Liver (tissue), 9 donors: ENCODE results near the gene IGF2BP2. TPM values are rescaled to one million over a fixed set of nuclear protein-coding genes. Genes with fewer than 3 reads are reported as not detected.
"Not testable (repeated sequence)": the region's sequence is repeated elsewhere in the genome, so short reads cannot be mapped to it uniquely, and the experiment has no call there.

ENCODE experiments used
- DNase-seq: peaks from one replicate; pipeline ENCODE4 v3.0.0-alpha.2; 2017; ENCODE audit warnings: low spot score
- H3K27ac ChIP-seq, 2 donors: one replicate each; pipeline ENCODE4 v1.7.0; 2013; ENCODE audit warnings: inconsistent platforms in 2 of 2, low read length in 2 of 2, control low read depth in 1 of 2, low read depth in 1 of 2, mild to moderate bottlenecking in 1 of 2
- H3K27me3 ChIP-seq, 4 donors: one replicate each; pipeline versions ENCODE4 v1.6.1 to v1.7.0; 2013; ENCODE audit warnings: low read length in 3 of 4, inconsistent platforms in 1 of 4, mild to moderate bottlenecking in 1 of 4, moderate library complexity in 1 of 4; ENCODE audit not compliant: control insufficient read depth in 4 of 4, insufficient read depth in 4 of 4
- H3K36me3 ChIP-seq, 4 donors: one replicate each; pipeline versions ENCODE4 v1.6.1 to v1.7.0; 2013; ENCODE audit warnings: low read length in 3 of 4, mild to moderate bottlenecking in 3 of 4, low read depth in 1 of 4, moderate library complexity in 1 of 4; ENCODE audit not compliant: control insufficient read depth in 4 of 4, insufficient read depth in 3 of 4
- H3K4me1 ChIP-seq, 4 donors: one replicate each; pipeline versions ENCODE4 v1.6.1 to v1.7.0; 2013; ENCODE audit warnings: low read length in 3 of 4, mild to moderate bottlenecking in 3 of 4, moderate library complexity in 1 of 4; ENCODE audit not compliant: control insufficient read depth in 4 of 4, insufficient read depth in 4 of 4
- H3K4me3 ChIP-seq, 3 donors: one replicate each; pipeline versions ENCODE4 v1.6.1 to v1.7.0; 2013; ENCODE audit warnings: low read length in 3 of 3, control low read depth in 1 of 3, low read depth in 1 of 3, mild to moderate bottlenecking in 1 of 3
- H3K9ac ChIP-seq, 2 donors: one replicate each; pipeline ENCODE4 v1.7.0; 2013; ENCODE audit warnings: low read length in 2 of 2, mild to moderate bottlenecking in 2 of 2, moderate library complexity in 2 of 2, control low read depth in 1 of 2, low read depth in 1 of 2
- H3K9me3 ChIP-seq, 4 donors: one replicate each; pipeline versions ENCODE4 v1.6.1 to v1.7.0; 2013; ENCODE audit warnings: low read length in 3 of 4; ENCODE audit not compliant: control insufficient read depth in 4 of 4
- FOXA1 ChIP-seq: IDR thresholded peaks from 2 replicates; pipeline ENCODE4 v1.6.1; 2016; ENCODE audit warnings: antibody characterized with exemption
- FOXA2 ChIP-seq: IDR thresholded peaks from 2 replicates; pipeline ENCODE4 v1.6.1; 2016; ENCODE audit warnings: antibody characterized with exemption
- GABPA ChIP-seq, 2 donors: IDR thresholded peaks in 1 of 2; conservative IDR thresholded peaks in 1 of 2; 2 replicates each; pipeline ENCODE4 v1.6.1; 2016; ENCODE audit warnings: antibody characterized with exemption in 2 of 2, mild to moderate bottlenecking in 1 of 2, moderate library complexity in 1 of 2
- HNF4A ChIP-seq, 2 donors: conservative IDR thresholded peaks; 2 replicates each; pipeline ENCODE4 v1.6.1; 2016; ENCODE audit warnings: antibody characterized with exemption in 2 of 2, mild to moderate bottlenecking in 2 of 2
- HNF4G ChIP-seq: IDR thresholded peaks from 2 replicates; pipeline ENCODE4 v1.6.1; 2016; ENCODE audit warnings: antibody characterized with exemption
- JUND ChIP-seq, 2 donors: IDR thresholded peaks; 2 replicates each; pipeline ENCODE4 v1.6.1; 2016; ENCODE audit warnings: antibody characterized with exemption in 2 of 2
- RAD21 ChIP-seq, 2 donors: IDR thresholded peaks; 2 replicates each; pipeline ENCODE4 v1.6.1; 2016; ENCODE audit warnings: antibody characterized with exemption in 2 of 2, mild to moderate bottlenecking in 2 of 2
- RXRA ChIP-seq, 2 donors: IDR thresholded peaks; 2 replicates each; pipeline ENCODE4 v1.6.1; 2017 to 2018; ENCODE audit warnings: antibody characterized with exemption in 2 of 2, mild to moderate bottlenecking in 1 of 2
- TAF1 ChIP-seq: conservative IDR thresholded peaks from 2 replicates; pipeline ENCODE4 v1.6.1; 2016; ENCODE audit warnings: antibody characterized with exemption, mild to moderate bottlenecking
- WGBS: extraction: QIAGEN DNeasy Blood & Tissue Kit; methylation state at CpG from one replicate; pipeline ENCODE4 v1.1.7; 2013; 5-methylcytosine and 5-hydroxymethylcytosine counted together
- polyA plus RNA-seq, 2 donors: library from polyadenylated mRNA; stranded (reverse) in 1 of 2; unstranded in 1 of 2; fragments of 200-250 nt in 1 of 2; fragments of >200 nt in 1 of 2; fragmentation: Nextera tagmentation in 1 of 2; extraction: Ambion mirVana in 1 of 2; gene quantifications; one replicate each; pipeline versions ENCODE4 v1.2.1 to v1.2.3, GENCODE V29; 2013 to 2015
- total RNA-seq, 2 donors: library from RNA; depleted of rRNA; stranded (reverse); fragments of >200 nt; gene quantifications; one replicate each; pipeline ENCODE4 v1.2.3, GENCODE V29; 2014
- TF ChIP-seq, protein P1 (sequence below): IDR thresholded peaks from 2 replicates; pipeline ENCODE4 v1.6.1; 2016; ENCODE audit warnings: antibody characterized with exemption
- TF ChIP-seq, protein P2 (sequence below): IDR thresholded peaks from 2 replicates; pipeline ENCODE4 v1.6.1; 2016; ENCODE audit warnings: antibody characterized with exemption
- TF ChIP-seq, protein P3 (sequence below): IDR thresholded peaks from 2 replicates; pipeline ENCODE4 v1.6.1; 2016; ENCODE audit warnings: antibody characterized with exemption, mild to moderate bottlenecking
- TF ChIP-seq, protein P4 (sequence below): fragments of 150-350 bp; IDR thresholded peaks from 2 replicates; pipeline ENCODE4 v1.5.1; 2017; ENCODE audit warnings: improper control_type of control experiment, low read depth, low read length; ENCODE audit not compliant: missing input control
- donor health status: healthy.
- donor health status: healthy.
- donor health status: healthy.
- donor health status: healthy.
- donor health status: healthy.

IGF2BP2 gene
- total and polyA plus RNA-seq, 4 donors: 0.67 to 35.0 (median 1.7) TPM

DNA sequence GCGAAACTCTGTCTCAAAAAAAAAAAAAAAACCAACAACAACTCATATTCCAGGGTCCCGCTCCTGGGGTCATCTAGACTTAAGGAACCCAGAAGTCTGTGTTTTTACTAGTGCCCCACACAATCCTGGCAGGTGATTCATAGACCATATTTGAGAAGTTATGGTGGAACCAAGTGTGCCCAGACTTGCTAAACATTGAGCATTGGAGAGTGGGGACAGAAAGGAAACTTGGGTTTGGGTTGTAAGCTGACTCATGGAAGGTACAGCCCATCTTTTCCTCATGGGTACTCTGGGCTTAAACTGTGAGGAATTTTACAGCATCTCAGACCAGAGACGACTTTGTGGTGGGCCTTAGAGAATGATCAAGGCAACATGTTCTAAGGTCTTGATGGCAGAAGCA, 18.3 kb upstream of the IGF2BP2 start (continued):
- TF ChIP-seq JUND (IDR thresholded peaks at IDR 0.05) (no peak), HNF4G (no peak), FOXA1 (no peak), FOXA2 (no peak)

DNA sequence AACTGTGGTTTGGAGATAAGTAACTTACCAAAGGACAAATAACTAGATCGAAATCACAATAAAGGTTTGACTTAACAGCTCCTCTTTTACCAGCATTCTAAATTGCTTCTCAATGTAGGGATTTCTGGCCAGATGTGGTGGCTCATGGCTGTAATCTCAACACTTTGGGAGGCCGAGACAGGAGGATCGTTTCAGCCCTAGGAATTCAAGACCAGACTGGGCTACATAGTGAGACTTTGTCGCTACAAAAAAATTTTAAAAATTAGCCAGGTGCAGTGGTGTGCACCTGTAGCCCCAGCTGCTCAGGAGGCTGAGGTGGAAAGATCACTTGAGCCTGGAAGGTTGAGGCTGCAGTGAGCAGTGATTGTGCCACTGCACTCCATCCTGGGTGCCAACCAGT, 17.4 kb upstream of the IGF2BP2 start:
- 83% methylated on average over 4 of the region's 4 CpGs for WGBS
- Histone ChIP-seq H3K36me3 (no peaks in the 10 kb centered on the region), H3K9ac (no peak overlapping the region), H3K4me3 (no peak overlapping the region), H3K27ac (no peak overlapping the region), H3K4me1 (no peaks in the 10 kb centered on the region), H3K27me3 (no peaks in the 10 kb centered on the region), H3K9me3 (no peaks in the 10 kb centered on the region)
- TF ChIP-seq, protein P1, sequence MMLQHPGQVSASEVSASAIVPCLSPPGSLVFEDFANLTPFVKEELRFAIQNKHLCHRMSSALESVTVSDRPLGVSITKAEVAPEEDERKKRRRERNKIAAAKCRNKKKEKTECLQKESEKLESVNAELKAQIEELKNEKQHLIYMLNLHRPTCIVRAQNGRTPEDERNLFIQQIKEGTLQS: no peak
- TF ChIP-seq, protein P2, sequence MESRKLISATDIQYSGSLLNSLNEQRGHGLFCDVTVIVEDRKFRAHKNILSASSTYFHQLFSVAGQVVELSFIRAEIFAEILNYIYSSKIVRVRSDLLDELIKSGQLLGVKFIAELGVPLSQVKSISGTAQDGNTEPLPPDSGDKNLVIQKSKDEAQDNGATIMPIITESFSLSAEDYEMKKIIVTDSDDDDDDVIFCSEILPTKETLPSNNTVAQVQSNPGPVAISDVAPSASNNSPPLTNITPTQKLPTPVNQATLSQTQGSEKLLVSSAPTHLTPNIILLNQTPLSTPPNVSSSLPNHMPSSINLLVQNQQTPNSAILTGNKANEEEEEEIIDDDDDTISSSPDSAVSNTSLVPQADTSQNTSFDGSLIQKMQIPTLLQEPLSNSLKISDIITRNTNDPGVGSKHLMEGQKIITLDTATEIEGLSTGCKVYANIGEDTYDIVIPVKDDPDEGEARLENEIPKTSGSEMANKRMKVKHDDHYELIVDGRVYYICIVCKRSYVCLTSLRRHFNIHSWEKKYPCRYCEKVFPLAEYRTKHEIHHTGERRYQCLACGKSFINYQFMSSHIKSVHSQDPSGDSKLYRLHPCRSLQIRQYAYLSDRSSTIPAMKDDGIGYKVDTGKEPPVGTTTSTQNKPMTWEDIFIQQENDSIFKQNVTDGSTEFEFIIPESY: no peak
- TF ChIP-seq TAF1 (no peak), GABPA (IDR thresholded peaks at IDR 0.05 in 1 of 2, conservative IDR thresholded peaks at IDR 0.05 in 1 of 2) (no peak), JUND (IDR thresholded peaks at IDR 0.05) (no peak), RAD21 (IDR thresholded peaks at IDR 0.05) (no peak), HNF4A (conservative IDR thresholded peaks at IDR 0.05) (no peak), FOXA2 (no peak), RXRA (IDR thresholded peaks at IDR 0.05) (no peak), HNF4G (no peak)
- TF ChIP-seq, protein P3, sequence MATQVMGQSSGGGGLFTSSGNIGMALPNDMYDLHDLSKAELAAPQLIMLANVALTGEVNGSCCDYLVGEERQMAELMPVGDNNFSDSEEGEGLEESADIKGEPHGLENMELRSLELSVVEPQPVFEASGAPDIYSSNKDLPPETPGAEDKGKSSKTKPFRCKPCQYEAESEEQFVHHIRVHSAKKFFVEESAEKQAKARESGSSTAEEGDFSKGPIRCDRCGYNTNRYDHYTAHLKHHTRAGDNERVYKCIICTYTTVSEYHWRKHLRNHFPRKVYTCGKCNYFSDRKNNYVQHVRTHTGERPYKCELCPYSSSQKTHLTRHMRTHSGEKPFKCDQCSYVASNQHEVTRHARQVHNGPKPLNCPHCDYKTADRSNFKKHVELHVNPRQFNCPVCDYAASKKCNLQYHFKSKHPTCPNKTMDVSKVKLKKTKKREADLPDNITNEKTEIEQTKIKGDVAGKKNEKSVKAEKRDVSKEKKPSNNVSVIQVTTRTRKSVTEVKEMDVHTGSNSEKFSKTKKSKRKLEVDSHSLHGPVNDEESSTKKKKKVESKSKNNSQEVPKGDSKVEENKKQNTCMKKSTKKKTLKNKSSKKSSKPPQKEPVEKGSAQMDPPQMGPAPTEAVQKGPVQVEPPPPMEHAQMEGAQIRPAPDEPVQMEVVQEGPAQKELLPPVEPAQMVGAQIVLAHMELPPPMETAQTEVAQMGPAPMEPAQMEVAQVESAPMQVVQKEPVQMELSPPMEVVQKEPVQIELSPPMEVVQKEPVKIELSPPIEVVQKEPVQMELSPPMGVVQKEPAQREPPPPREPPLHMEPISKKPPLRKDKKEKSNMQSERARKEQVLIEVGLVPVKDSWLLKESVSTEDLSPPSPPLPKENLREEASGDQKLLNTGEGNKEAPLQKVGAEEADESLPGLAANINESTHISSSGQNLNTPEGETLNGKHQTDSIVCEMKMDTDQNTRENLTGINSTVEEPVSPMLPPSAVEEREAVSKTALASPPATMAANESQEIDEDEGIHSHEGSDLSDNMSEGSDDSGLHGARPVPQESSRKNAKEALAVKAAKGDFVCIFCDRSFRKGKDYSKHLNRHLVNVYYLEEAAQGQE: no peak
- TF ChIP-seq, protein P4, sequence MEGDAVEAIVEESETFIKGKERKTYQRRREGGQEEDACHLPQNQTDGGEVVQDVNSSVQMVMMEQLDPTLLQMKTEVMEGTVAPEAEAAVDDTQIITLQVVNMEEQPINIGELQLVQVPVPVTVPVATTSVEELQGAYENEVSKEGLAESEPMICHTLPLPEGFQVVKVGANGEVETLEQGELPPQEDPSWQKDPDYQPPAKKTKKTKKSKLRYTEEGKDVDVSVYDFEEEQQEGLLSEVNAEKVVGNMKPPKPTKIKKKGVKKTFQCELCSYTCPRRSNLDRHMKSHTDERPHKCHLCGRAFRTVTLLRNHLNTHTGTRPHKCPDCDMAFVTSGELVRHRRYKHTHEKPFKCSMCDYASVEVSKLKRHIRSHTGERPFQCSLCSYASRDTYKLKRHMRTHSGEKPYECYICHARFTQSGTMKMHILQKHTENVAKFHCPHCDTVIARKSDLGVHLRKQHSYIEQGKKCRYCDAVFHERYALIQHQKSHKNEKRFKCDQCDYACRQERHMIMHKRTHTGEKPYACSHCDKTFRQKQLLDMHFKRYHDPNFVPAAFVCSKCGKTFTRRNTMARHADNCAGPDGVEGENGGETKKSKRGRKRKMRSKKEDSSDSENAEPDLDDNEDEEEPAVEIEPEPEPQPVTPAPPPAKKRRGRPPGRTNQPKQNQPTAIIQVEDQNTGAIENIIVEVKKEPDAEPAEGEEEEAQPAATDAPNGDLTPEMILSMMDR: no peak
- no peak for DNase-seq

GRCh38 chr3:185838417-185838989, 13.7 kb upstream of the IGF2BP2 start:
- not testable (repeated sequence) for H3K4me3 ChIP-seq, H3K36me3 ChIP-seq, H3K9me3 ChIP-seq, H3K4me1 ChIP-seq, H3K27me3 ChIP-seq, H3K27ac ChIP-seq, DNase-seq, H3K9ac ChIP-seq
- 94% methylated on average over 4 of the region's 4 CpGs for WGBS
